DOHH2 (cell line): Measurements from ENCODE around the gene MRPL47.
A peak's percentile ranks its signal among the peaks of the same experiment; 100 is the strongest.

ENCODE experiments used
- H3F3A ChIP-seq: fragments of 200-600 bp; sonication (generic), shearing (Covaris generic); 2 replicates; pipeline ENCODE4 v1.6.0; 2016; ENCODE audit warnings: antibody characterized with exemption, mild to moderate bottlenecking; ENCODE audit not compliant: control insufficient read depth, insufficient read depth
- H3K27ac ChIP-seq: fragments of 200-600 bp; sonication (generic); 2 replicates; pipeline ENCODE4 v1.5.1; 2014; ENCODE audit warnings: low read depth, mild to moderate bottlenecking, low read length, moderate library complexity
- H3K27me3 ChIP-seq: fragments of 200-600 bp; sonication (generic); 2 replicates; pipeline ENCODE4 v1.6.1; 2014; ENCODE audit warnings: mild to moderate bottlenecking, low read length, mixed read lengths; ENCODE audit not compliant: control insufficient read depth
- H3K36me3 ChIP-seq: fragments of 200-600 bp; sonication (generic); 2 replicates; pipeline ENCODE4 v1.6.1; 2014; ENCODE audit warnings: mild to moderate bottlenecking, low read length, moderate library complexity, mixed read lengths; ENCODE audit not compliant: control insufficient read depth
- H3K4me1 ChIP-seq: fragments of 200-600 bp; sonication (generic); 2 replicates; pipeline ENCODE4 v1.6.1; 2014; ENCODE audit warnings: mild to moderate bottlenecking, low read length, mixed read lengths; ENCODE audit not compliant: control insufficient read depth
- H3K4me2 ChIP-seq: fragments of 200-600 bp; sonication (generic); 2 replicates; pipeline ENCODE4 v1.6.0; 2014; ENCODE audit warnings: mild to moderate bottlenecking, low read length, moderate library complexity
- H3K4me3 ChIP-seq: fragments of 200-600 bp; sonication (generic); 2 replicates; pipeline ENCODE4 v1.5.1; 2014; ENCODE audit warnings: mild to moderate bottlenecking, low read length, mixed read lengths
- H3K79me2 ChIP-seq: fragments of 200-600 bp; sonication (generic); 2 replicates; pipeline ENCODE4 v1.6.1; 2014; ENCODE audit warnings: mild to moderate bottlenecking, low read length, mixed read lengths; ENCODE audit not compliant: control insufficient read depth
- H3K9me2 ChIP-seq: fragments of 200-600 bp; sonication (generic); replicated peaks from 2 replicates; pipeline ENCODE4 v1.6.1; 2014; ENCODE audit warnings: mild to moderate bottlenecking, low read length, mixed read lengths; ENCODE audit not compliant: control insufficient read depth
- H3K9me3 ChIP-seq: fragments of 200-600 bp; sonication (generic); 2 replicates; pipeline ENCODE4 v1.6.1; 2014; ENCODE audit warnings: antibody characterized with exemption, low read length, mixed read lengths; ENCODE audit not compliant: control insufficient read depth, insufficient read depth
- H4K20me1 ChIP-seq: fragments of 200-600 bp; sonication (generic); 2 replicates; pipeline ENCODE4 v1.6.0; 2014; ENCODE audit warnings: low read depth, mild to moderate bottlenecking, antibody characterized with exemption, low read length, moderate library complexity; ENCODE audit not compliant: control insufficient read depth, insufficient read depth
- CTCF ChIP-seq: fragments of 200-600 bp; sonication (generic); IDR thresholded peaks from one replicate; pipeline ENCODE4 v1.5.1; 2014; ENCODE audit warnings: antibody characterized with exemption, mild to moderate bottlenecking, low read depth, low read length; ENCODE audit not compliant: poor library complexity, severe bottlenecking
- EZH2phosphoT487 ChIP-seq: fragments of 200-600 bp; sonication (generic); IDR thresholded peaks from 2 replicates; pipeline ENCODE4 v1.6.1; 2017; ENCODE audit warnings: borderline replicate concordance, mild to moderate bottlenecking, antibody characterized with exemption, low read length, moderate library complexity, mixed read lengths

The MRPL47 gene

GRCh38 chr3:179562591-179563270, 41.7 kb downstream of the MRPL47 start, which contains the start of gene ACTL6A:
Gene ACTL6A (plus strand): TSS chr3:179562926. CDS start chr3:179563093, 167 bp downstream.
- Histone ChIP-seq H3K4me3 (peak within 1 kb of the TSS; percentile 98), H3K4me1 (peaks cover 29% of the 10 kb centered on the region), H3K36me3 (peaks cover 8% of the 10 kb centered on the region), H3K9me2 (no peaks in the 10 kb centered on the region), H3F3A (peaks cover 3% of the 10 kb centered on the region; the same call in 1 of the 2 replicates), H3K9me3 (no peaks in the 10 kb centered on the region), H3K4me2 (peak within 1 kb of the TSS; percentile 76), H3K27ac (peak within 1 kb of the TSS; percentile 82), H4K20me1 (peaks cover 11% of the 10 kb centered on the region; the same call in 1 of the 2 replicates), H3K79me2 (peaks cover 46% of the 10 kb centered on the region), H3K27me3 (no peaks in the 10 kb centered on the region)
- TF ChIP-seq EZH2phosphoT487 (no peak), CTCF (no peak)

- no peaks in the 10 kb centered on the region for H3K9me3 ChIP-seq
- H3K4me1 ChIP-seq: peaks cover 25% of the 10 kb centered on the region
- H4K20me1 ChIP-seq: peaks cover 7% of the 10 kb centered on the region; the same call in 1 of the 2 replicates
- H3F3A ChIP-seq: peaks cover 3% of the 10 kb centered on the region; the same call in 1 of the 2 replicates
- H3K36me3 ChIP-seq: peaks cover 3% of the 10 kb centered on the region; the same call in 1 of the 2 replicates
- H3K79me2 ChIP-seq: peaks cover 27% of the 10 kb centered on the region
- no peaks in the 10 kb centered on the region for H3K9me2 ChIP-seq
- H3K4me3 ChIP-seq: no peak overlapping the region
- H3K27me3 ChIP-seq: no peaks in the 10 kb centered on the region
- no peak overlapping the region for H3K4me2 ChIP-seq
- H3K27ac ChIP-seq: no peak overlapping the region
- TF ChIP-seq EZH2phosphoT487 (no peak), CTCF (no peak)
Observed at GRCh38 chr3:179560791-179561190, 43.6 kb downstream of the MRPL47 start.

GRCh38 chr3:179558742-179559364, 45.6 kb downstream of the MRPL47 start:
- H3F3A ChIP-seq: peaks cover 3% of the 10 kb centered on the region; the same call in 1 of the 2 replicates
- no peaks in the 10 kb centered on the region for H3K27me3 ChIP-seq
- H4K20me1 ChIP-seq: no peaks in the 10 kb centered on the region
- H3K9me3 ChIP-seq: no peaks in the 10 kb centered on the region
- H3K4me2 ChIP-seq: no peak overlapping the region
- H3K27ac ChIP-seq: no peak overlapping the region
- H3K79me2 ChIP-seq: peaks cover 8% of the 10 kb centered on the region
- H3K9me2 ChIP-seq: no peaks in the 10 kb centered on the region
- H3K4me1 ChIP-seq: peaks cover 7% of the 10 kb centered on the region
- peaks cover 3% of the 10 kb centered on the region; the same call in 1 of the 2 replicates for H3K36me3 ChIP-seq
- no peak overlapping the region for H3K4me3 ChIP-seq
- no peak for TF ChIP-seq EZH2phosphoT487
- peak; percentile 87 for TF ChIP-seq CTCF
